Esophagus mucosa (tissue), 1 donor: Measurements from ENCODE around the gene TST. TPM values are rescaled to one million over a fixed set of nuclear protein-coding genes. Genes with fewer than 3 reads are reported as not detected.
A peak's percentile ranks its signal among the peaks of the same experiment; 100 is the strongest.
"Not testable (repeated sequence)": the region's sequence is repeated elsewhere in the genome, so short reads cannot be mapped to it uniquely, and the experiment has no call there.

Source experiments
- ATAC-seq: fragments of 200-7000 bp; cut with Tn5 transposase; one replicate; pipeline ENCODE4 v1.9.1; 2020
- total RNA-seq: library from RNA; stranded (reverse); gene quantifications from one replicate; pipeline ENCODE4 v1.2.4, GENCODE V29; 2023
- donor health status: DM: yes; HTN: yes; CAD: no.

The TST gene
- total RNA-seq, 1 donor from 2014 or later: 83.2 TPM

- no peak for ATAC-seq
These were observed 4.8 kb downstream of the TST start for GRCh38 chr22:37014415-37014806.

GRCh38 chr22:37012956-37013355 lies 6.3 kb downstream of the TST start:
- ATAC-seq: no peak

- ATAC-seq: peak; percentile 40
These were observed 6.9 kb downstream of the TST start for GRCh38 chr22:37012262-37012904.

GRCh38 chr22:37011472-37011871 lies 7.8 kb downstream of the TST start:
- no peak for ATAC-seq

GRCh38 chr22:37010976-37011375 lies 8.3 kb downstream of the TST start:
- no peak for ATAC-seq

GRCh38 chr22:37010174-37010573 lies 9.1 kb downstream of the TST start:
- no peak for ATAC-seq

- no peak for ATAC-seq
These were observed 9.8 kb downstream of the TST start for GRCh38 chr22:37009490-37009889.

- ATAC-seq: no peak
These were observed 10.9 kb downstream of the TST start for GRCh38 chr22:37008365-37008764.

GRCh38 chr22:37007651-37008050 lies 11.6 kb downstream of the TST start:
- no peak for ATAC-seq

GRCh38 chr22:37002633-37003032 lies 16.6 kb downstream of the TST start:
- no peak for ATAC-seq

GRCh38 chr22:37001826-37002225 lies 17.4 kb downstream of the TST start:
- ATAC-seq: no peak

GRCh38 chr22:37000676-37001534 lies 18.3 kb downstream of the TST start:
- ATAC-seq: no peak

GRCh38 chr22:36999463-36999862 lies 19.8 kb downstream of the TST start:
- ATAC-seq: peak; percentile 47

- peak; percentile 79 for ATAC-seq
These were observed 20.5 kb downstream of the TST start for GRCh38 chr22:36998620-36999351.

- ATAC-seq: no peak
These were observed 21.5 kb downstream of the TST start for GRCh38 chr22:36997746-36998145.

GRCh38 chr22:36991206-36991605 lies 28.0 kb downstream of the TST start:
- no peak for ATAC-seq

GRCh38 chr22:36990457-36990856 lies 28.8 kb downstream of the TST start:
- ATAC-seq: no peak

- ATAC-seq: not testable (repeated sequence)
These were observed 30.2 kb downstream of the TST start for GRCh38 chr22:36989012-36989411.

GRCh38 chr22:36988075-36988832 lies 31.0 kb downstream of the TST start:
- ATAC-seq: no peak

- ATAC-seq: peak; percentile 45
These were observed 32.9 kb downstream of the TST start for GRCh38 chr22:36986242-36986821.

GRCh38 chr22:36985211-36985889 lies 33.9 kb downstream of the TST start:
- ATAC-seq: peak; percentile 59

- ATAC-seq: no peak
These were observed 37.1 kb downstream of the TST start for GRCh38 chr22:36982136-36982535.
